C4-2B (cell line): ENCODE measurements around the gene S100A5.

Experiments used
- H3K27ac ChIP-seq: fragments of 450-650 bp; 2 replicates; pipeline ENCODE4 v1.5.1; 2017
- CTCF ChIP-seq: fragments of 450-650 bp; conservative IDR thresholded peaks from 2 replicates; pipeline ENCODE4 v1.5.1; 2017; ENCODE audit warnings: mild to moderate bottlenecking
- ZFX ChIP-seq: fragments of 450-650 bp; IDR thresholded peaks from 2 replicates; pipeline ENCODE4 v1.6.1; 2017

Gene S100A5

GRCh38 chr1:153553830-153554541 is 13.3 kb upstream of the S100A5 start:
- no peak overlapping the region for H3K27ac ChIP-seq
- TF ChIP-seq ZFX (no peak), CTCF (no peak)

- TF ChIP-seq CTCF (no peak), ZFX (no peak)
- H3K27ac ChIP-seq, result no peak overlapping the region
Measured at GRCh38 chr1:153553096-153553495, 12.4 kb upstream of the S100A5 start.

GRCh38 chr1:153552335-153552734 is 11.6 kb upstream of the S100A5 start:
- TF ChIP-seq ZFX, result no peak
- TF ChIP-seq CTCF, result no peak

GRCh38 chr1:153550827-153551500 is 10.2 kb upstream of the S100A5 start:
- no peak for TF ChIP-seq CTCF
- TF ChIP-seq ZFX, result no peak

More at GRCh38 chr1:153552335-153552734, 11.6 kb upstream of the S100A5 start:
- no peak overlapping the region for H3K27ac ChIP-seq

GRCh38 chr1:153550398-153550758 is 9.6 kb upstream of the S100A5 start:
- TF ChIP-seq CTCF (no peak), ZFX (no peak)
- no peak overlapping the region for H3K27ac ChIP-seq

More at GRCh38 chr1:153550827-153551500, 10.2 kb upstream of the S100A5 start:
- no peak overlapping the region for H3K27ac ChIP-seq

- H3K27ac ChIP-seq, result no peak overlapping the region
- TF ChIP-seq CTCF (no peak), ZFX (no peak)
Measured at GRCh38 chr1:153549741-153550397, 9.1 kb upstream of the S100A5 start.
